GM10248 (cell line): ENCODE results near the gene BCL3.

Experiments
- CTCF ChIA-PET: fragments of 300-600 bp; sonication (Branson Sonifier 250); formaldehyde crosslinking; extraction: SDS; loops from one replicate; lab custom pipeline; 2021; ENCODE audit warnings: antibody characterized with exemption; lab: Yijun Ruan, JAX
- POLR2A ChIA-PET: fragments of 350-650 bp; sonication (Branson Sonifier 250); formaldehyde crosslinking; extraction: SDS; loops from one replicate; lab custom pipeline; 2020; ENCODE audit warnings: antibody characterized with exemption; lab: Yijun Ruan, JAX
- DNase-seq: peaks from one replicate; pipeline ENCODE4 v3.0.0; 2012; ENCODE audit errors: extremely low spot score
- TF ChIP-seq, protein P1 (sequence below): IDR thresholded peaks from 2 replicates; pipeline ENCODE4 v1.5.1; 2012; ENCODE audit warnings: mild to moderate bottlenecking, low read depth; ENCODE audit errors: extremely low read depth, missing control alignments, control extremely low read depth

The BCL3 gene

DNA sequence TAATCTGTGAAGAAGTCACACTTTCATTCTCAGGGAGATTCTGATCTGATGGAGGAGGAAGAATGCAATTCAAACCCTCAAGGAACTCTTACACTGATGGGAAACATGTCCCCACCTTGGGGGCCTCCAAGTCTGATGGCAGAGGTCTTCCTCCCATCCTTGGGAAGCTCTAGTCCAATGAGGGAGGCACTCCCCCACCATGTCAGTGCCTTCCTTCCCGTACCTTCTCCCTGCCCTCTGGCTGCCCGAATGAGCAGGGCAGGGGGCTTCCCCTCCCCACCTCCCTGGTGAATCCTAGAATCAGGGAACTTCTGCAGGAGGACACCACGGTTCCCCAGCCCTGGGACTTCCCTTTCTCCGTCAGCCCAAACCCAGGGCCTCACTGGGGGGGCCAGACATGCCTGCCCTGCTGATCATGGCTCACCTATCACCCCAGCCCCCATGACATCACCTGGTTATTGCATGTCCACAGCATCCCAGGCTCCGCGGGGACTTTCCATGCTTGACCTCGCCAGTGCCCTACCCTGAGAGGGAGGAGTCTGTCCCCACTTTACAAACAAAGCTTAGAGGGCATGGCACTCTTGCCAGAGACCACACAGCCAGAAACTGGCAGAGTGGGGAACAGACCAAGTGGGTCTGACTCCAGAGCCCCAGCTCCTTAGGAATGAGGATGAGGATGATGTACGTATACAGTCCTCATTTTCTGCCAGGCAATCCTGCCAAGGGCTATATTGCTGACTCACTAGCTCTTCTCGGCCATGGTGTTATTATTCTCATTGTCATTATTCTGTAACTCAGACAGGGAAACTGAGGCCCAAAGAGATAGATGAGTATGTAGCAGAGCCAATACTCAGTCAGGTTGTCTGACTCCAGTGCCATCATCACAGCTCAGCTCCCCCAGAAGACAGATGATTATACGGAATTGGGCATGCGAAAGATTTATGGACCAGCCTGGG is 9.6 kb upstream of the BCL3 start:
- CTCF ChIA-PET: interaction anchor here (0.8 to 8.3 kb wide), 9 partner anchors 9 to 104 kb away, joined by 3 to 93 read pairs (median 3); no protein-coding TSS in a partner anchor
- POLR2A ChIA-PET: no interaction called here
- TF ChIP-seq, protein P1, sequence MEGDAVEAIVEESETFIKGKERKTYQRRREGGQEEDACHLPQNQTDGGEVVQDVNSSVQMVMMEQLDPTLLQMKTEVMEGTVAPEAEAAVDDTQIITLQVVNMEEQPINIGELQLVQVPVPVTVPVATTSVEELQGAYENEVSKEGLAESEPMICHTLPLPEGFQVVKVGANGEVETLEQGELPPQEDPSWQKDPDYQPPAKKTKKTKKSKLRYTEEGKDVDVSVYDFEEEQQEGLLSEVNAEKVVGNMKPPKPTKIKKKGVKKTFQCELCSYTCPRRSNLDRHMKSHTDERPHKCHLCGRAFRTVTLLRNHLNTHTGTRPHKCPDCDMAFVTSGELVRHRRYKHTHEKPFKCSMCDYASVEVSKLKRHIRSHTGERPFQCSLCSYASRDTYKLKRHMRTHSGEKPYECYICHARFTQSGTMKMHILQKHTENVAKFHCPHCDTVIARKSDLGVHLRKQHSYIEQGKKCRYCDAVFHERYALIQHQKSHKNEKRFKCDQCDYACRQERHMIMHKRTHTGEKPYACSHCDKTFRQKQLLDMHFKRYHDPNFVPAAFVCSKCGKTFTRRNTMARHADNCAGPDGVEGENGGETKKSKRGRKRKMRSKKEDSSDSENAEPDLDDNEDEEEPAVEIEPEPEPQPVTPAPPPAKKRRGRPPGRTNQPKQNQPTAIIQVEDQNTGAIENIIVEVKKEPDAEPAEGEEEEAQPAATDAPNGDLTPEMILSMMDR: no peak
- peak; percentile 38 for DNase-seq

DNA sequence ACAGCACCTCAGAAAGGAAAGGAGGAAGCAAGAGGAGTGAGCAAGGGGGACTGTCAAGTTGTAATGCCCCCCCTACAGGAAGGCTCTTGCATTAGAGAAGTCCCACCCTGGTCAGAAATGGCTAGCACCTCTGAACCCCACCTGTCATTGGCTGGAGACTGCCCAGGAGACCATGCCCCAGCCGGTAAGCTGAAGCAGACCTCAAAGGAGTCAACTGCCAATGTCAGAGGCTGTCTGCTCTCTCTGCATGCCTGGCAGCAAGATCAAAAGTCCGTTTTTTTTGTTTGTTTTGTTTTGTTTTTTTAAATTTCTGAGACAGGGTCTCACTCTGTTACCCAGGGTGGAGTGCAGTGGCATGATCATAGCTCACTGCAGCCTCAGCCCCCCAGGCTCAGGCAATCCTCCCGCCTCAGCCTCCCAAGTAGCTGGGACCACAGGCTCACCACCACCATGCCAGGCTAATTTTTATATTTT is 8.1 kb upstream of the BCL3 start:
- ChIA-PET CTCF (interaction anchor here (1.4 to 8.3 kb wide), 4 partner anchors 11 to 31 kb away, joined by 5 to 93 read pairs (median 10); no protein-coding TSS in a partner anchor), POLR2A (no interaction called here)
- peak; percentile 39 for DNase-seq
- TF ChIP-seq, protein P1: peak; percentile 1

DNA sequence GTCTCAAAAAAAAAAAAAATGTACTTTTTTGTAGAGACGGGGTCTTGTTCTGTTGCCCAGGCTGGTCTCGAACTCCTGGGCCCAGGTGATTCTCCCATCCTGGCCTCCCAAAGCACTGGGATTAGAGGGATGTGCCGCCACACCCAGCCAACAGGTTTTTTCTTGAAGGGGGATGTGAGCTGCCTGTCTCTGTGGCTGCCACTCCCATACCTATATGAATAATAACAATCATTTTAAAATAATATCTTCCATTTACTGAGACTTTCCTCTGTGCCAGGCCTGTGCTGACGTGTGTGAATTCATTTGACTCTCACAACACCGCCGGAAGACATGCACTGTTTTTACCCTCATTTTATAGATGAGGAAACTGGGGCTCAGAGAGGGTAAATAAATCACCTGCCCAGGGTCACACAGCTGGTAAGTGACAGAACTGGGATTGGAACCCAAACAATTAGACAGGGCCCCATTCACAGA is 7.2 kb upstream of the BCL3 start:
- TF ChIP-seq, protein P1: no peak
- no peak for DNase-seq
- POLR2A ChIA-PET: no interaction called here
- CTCF ChIA-PET: interaction anchor here (1.4 to 8.3 kb wide), 3 partner anchors 13 to 29 kb away, joined by 5 to 93 read pairs (median 12); no protein-coding TSS in a partner anchor

DNA sequence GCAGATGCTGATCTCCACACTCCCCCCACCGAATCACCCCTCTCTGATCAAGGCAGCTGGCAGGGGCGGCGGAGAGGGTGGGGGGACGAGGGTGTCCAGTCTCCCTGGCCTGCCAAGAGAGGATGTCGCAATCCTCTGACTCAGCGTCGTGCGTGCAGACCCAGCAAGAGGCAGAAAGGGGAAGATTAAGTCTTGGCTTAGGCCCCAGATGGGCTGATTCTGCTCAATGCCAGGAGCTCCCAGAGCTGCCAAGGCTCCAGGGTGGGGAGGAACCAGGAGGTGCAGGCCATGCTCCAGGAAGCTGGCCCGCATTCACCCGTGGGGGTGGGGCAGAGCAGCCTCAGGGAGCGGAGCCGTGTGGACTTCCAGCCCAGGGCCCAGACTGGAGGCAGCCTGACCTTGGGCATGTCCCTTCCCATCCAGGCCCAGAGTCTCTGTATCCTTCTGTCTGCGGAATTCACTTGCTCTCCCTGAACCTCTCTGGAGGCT is 6.6 kb upstream of the BCL3 start:
- ChIA-PET POLR2A (interaction anchor here (0.5 kb wide), 1 partner anchor 25 kb away, joined by 4 read pairs; no protein-coding TSS in a partner anchor), CTCF (interaction anchor here (2.6 to 8.3 kb wide), 2 partner anchors 18 to 29 kb away, joined by 12 to 93 read pairs; no protein-coding TSS in a partner anchor)
- TF ChIP-seq, protein P1: no peak
- DNase-seq: no peak

DNA sequence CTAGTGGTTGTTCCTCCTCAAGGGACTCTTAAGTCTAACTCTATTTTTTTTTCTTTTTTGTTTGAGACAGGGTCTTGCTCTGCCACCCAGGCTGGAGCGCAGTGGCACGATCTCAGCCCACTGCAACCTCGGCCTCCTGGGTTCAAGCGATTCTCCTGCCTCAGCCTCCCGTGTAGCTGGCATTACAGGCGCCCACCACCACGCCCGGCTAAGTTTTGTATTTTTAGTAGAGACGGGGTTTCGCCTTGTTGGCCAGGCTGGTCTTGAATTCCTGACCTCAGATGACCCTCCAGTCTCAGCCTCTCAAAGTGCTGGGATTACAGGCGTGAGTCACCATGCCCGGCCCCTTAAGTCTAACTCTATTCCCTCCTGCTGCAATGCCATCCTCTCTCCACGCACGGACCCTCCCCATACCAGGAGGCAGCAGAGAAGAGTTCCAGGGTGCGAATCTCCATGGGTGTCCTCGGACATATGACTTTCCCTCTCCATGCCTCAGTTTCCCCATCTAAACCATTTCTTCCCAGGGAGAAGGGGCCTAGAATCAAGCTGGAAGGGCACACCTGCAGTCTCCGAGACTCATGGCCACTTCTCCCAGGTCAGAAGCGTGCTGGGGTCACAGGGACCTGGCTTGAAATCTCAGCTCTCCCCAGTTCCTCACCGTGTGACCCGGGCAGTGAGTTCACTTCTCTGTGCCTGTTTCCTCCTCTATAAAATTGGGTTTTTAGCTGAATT is 6.0 kb upstream of the BCL3 start:
- ChIA-PET POLR2A (interaction anchor here (0.5 kb wide), 2 partner anchors 17 to 25 kb away, joined by 4 to 6 read pairs; no protein-coding TSS in a partner anchor), CTCF (interaction anchor here (1.6 to 8.3 kb wide), 3 partner anchors 19 to 85 kb away, joined by 4 to 93 read pairs (median 12); no protein-coding TSS in a partner anchor)
- TF ChIP-seq, protein P1: no peak
- no peak for DNase-seq
